GM12801 (cell line): ENCODE results near the gene FTO.

Experiments
- CTCF ChIP-seq: IDR thresholded peaks from one replicate; pipeline ENCODE4 v1.5.1; 2011; ENCODE audit warnings: control low read depth; ENCODE audit not compliant: insufficient read length; ENCODE audit errors: extremely low read depth

FTO gene

GRCh38 chr16:53886482-53887378, 182.8 kb downstream of the FTO start:
- TF ChIP-seq CTCF = no peak

- TF ChIP-seq CTCF = no peak
These were observed 184.3 kb downstream of the FTO start for GRCh38 chr16:53888222-53888621.

GRCh38 chr16:53891409-53892139, 187.6 kb downstream of the FTO start:
- TF ChIP-seq CTCF = no peak

- no peak for TF ChIP-seq CTCF
These were observed 188.2 kb downstream of the FTO start for GRCh38 chr16:53892155-53892554.

DNA sequence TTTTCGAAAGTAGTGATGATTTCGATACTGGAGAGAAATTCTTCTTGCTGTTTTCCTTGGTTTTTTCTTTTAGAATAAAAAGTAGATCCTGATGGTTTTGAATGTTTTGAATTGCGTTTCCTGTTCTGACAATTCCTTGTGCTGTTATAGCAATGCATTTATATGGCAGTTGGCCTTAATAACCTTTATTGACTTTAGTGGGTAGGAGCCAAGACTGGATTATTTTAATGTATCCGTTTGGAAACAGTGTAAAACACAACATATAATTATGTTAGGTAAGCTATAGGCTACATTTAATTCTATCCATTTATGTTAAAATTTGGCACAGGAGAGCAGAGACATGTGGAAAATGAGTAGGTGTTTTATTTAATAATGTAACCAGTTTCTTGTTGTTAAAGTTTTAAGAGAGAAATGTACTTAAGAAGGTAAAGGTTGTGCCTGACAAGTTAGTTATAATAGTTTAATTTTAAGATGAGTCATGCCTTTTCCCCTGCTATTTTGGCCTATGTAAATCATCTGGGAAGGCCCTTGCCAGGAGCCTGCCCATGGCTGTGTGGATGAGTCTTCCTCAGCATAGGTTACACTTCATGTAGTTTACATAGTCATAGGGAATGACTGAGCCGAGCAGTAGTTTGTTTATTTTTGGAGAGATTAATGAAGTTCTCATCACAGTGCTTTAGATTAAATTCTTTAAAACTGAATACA, 189.9 kb downstream of the FTO start:
- TF ChIP-seq CTCF = no peak

DNA sequence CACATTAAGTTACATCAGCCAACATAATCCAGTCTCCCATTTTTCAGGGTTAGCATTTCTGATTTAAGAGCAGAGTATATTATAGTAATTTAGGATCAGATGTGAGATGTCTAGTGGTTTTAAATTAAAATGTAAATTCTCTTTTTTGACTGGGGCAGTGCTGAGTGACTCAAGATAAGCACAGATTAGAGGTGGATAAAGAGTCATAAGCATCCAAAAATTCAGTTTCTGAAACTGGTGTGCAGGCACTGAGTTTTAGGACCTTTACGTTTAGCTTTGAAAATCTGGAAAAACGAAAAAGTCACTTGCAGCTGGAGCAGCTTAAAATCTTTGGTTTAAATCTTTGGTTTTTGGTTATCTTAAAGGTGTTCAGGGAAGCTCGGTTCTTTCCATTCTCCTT, 190.7 kb downstream of the FTO start:
- TF ChIP-seq CTCF = no peak

DNA sequence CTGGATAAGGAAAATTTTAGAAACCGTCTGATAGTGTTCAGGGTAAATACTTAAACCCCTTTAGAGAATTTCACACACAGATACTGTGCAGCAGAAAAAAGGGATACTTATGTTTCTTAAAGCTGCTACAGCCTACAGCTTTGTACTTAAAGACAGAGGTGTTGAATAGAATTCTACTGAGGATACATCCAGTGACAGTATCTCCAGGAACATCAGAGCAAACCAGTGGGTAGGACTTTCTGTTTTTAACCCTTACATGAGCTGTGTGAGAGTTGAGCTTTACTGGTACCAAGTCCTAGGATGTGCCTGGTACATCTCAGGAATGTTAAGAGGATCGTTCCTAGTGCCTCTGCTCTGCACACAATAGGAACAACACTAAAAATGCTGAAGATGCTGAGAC, 191.5 kb downstream of the FTO start:
- TF ChIP-seq CTCF = no peak
